ENCODE results near the gene UROD. TPM values are rescaled to one million over a fixed set of nuclear protein-coding genes. Genes with fewer than 3 reads are reported as not detected.
A peak's percentile ranks its signal among the peaks of the same experiment; 100 is the strongest.
"Not testable (repeated sequence)": the region's sequence is repeated elsewhere in the genome, so short reads cannot be mapped to it uniquely, and the experiment has no call there.

The UROD gene
- polyA plus RNA-seq (2013, experiment 1 of 4), result 77.4 TPM
- polyA plus RNA-seq (2013, experiment 2 of 4), result 79.9 TPM
- 56.1 TPM for polyA plus RNA-seq (2013, experiment 3 of 4)
- polyA plus RNA-seq (2013, experiment 4 of 4), result 66.2 TPM

DNA sequence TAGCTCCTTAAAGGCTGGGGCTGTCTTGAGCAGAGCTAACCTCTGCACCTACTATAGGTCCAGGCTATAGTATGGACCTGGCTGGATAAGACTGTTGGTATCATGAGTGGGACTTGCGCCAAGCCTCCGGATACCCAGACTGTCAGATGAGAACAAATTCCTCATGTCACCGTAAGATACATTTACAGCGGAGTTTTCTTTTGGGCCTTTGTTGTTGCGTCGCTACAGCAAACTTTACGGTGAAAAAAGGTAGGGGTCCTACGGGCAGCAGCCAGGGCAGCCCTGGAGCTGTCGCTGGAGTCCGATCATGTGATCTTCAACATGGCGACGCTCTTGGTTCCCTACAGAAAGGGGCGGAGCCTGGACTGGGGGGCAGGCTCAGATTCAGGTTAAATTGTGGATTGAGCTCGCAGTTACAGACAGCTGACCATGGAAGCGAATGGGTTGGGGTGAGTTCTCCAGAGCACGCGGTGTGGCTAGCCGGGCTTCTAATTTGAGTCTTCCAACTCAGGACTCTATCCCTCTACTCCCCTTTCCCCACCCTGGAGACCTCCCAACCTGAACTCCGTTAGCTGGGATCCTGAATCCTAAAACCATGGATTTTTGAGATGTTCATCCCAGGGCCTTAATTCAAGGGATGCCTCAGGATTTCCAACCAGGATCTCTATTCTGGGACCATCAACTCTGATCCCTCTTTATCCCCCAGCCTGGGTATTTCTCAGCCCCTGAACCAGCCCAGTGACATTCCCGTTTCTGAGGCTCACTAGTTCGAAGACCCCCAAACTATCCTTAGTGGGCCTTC lies at the start of gene UROD:
Gene UROD, plus strand, starts transcription at position 418 of the 802 bp plus-strand sequence. Its CDS starts 12 bp downstream, at position 430.
- no peaks in the 10 kb centered on the region for H3K9me3 ChIP-seq (ENCODE audit: control insufficient read depth, low read length)
- peaks cover 5% of the 10 kb centered on the region for H3K27me3 ChIP-seq (ENCODE audit: control insufficient read depth, insufficient read depth, low read length, poor library complexity, severe bottlenecking)
- whole genome bisulfite sequencing, 2 experiments, result 5 to 6% methylated on average over 21 of the region's 21 CpGs
- H3K36me3 ChIP-seq (ENCODE audit: control insufficient read depth, insufficient read depth, low read length), result no peaks in the 10 kb centered on the region
- H3K27ac ChIP-seq (ENCODE audit: insufficient read depth, low read depth, low read length, poor library complexity, severe bottlenecking), result peak within 1 kb of the TSS; percentile 70
- peak within 1 kb of the TSS; percentile 80 for H3K4me3 ChIP-seq (ENCODE audit: insufficient read depth, low read depth, low read length)
- no peaks in the 10 kb centered on the region for H3K4me1 ChIP-seq (ENCODE audit: control insufficient read depth, insufficient read depth, low read length)

DNA sequence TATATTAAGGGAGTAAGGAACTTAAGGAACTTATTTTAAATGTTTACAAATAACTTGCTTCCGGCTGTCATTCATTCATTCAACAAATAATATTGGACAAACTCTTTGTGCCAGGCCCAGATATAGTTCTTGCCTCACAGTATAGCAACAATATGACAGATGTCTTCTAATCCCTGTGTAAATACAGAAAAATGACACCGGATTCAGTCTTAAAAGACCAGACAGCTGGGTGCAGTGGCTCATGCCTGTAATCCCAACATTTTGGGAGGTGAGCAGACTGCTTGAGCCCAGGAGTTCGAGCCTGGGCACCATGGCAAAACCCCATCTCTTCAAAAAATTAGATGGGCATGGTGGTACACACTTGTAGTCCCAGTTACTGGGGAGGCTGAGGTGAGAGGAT lies 49.3 kb upstream of the UROD start:
- Histone ChIP-seq H3K36me3 (ENCODE audit: control insufficient read depth, insufficient read depth, low read length) (no peaks in the 10 kb centered on the region), H3K27ac (ENCODE audit: insufficient read depth, low read depth, low read length, poor library complexity, severe bottlenecking) (no peak overlapping the region), H3K4me1 (ENCODE audit: control insufficient read depth, insufficient read depth, low read length) (no peaks in the 10 kb centered on the region), H3K9me3 (ENCODE audit: control insufficient read depth, low read length) (no peaks in the 10 kb centered on the region), H3K4me3 (ENCODE audit: insufficient read depth, low read depth, low read length) (no peak overlapping the region), H3K27me3 (ENCODE audit: control insufficient read depth, insufficient read depth, low read length, poor library complexity, severe bottlenecking) (no peaks in the 10 kb centered on the region)
- 90 to 93% methylated on average over 3 of the region's 3 CpGs for WGBS, 2 experiments

DNA sequence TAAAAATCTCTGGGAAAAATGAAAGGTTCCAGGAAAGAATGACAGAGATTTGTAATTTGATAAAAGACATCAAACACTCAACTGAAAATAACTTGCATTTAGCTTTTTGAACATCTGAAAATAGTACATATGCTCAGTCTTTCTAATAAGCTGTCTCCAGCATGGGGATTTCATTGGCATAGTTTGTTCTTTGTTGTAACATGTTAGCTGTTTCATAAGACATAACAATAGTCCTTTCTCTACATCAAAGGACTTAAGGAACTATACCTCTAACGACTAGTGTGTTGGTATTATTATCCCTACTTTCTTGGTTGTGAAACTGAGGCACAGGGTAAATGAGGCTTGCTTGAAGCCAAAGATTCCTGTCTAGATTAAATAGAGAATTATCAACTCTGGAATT lies 47.7 kb upstream of the UROD start:
- no peak overlapping the region for H3K27ac ChIP-seq (ENCODE audit: insufficient read depth, low read depth, low read length, poor library complexity, severe bottlenecking)
- no peak overlapping the region for H3K4me3 ChIP-seq (ENCODE audit: insufficient read depth, low read depth, low read length)
- no peaks in the 10 kb centered on the region for H3K4me1 ChIP-seq (ENCODE audit: control insufficient read depth, insufficient read depth, low read length)
- H3K36me3 ChIP-seq (ENCODE audit: control insufficient read depth, insufficient read depth, low read length), result no peaks in the 10 kb centered on the region
- 75% methylated on average over 1 of the region's 1 CpG; no CpG with 5 or more reads in 1 of the 2 experiments for WGBS, 2 experiments
- no peaks in the 10 kb centered on the region for H3K27me3 ChIP-seq (ENCODE audit: control insufficient read depth, insufficient read depth, low read length, poor library complexity, severe bottlenecking)
- no peaks in the 10 kb centered on the region for H3K9me3 ChIP-seq (ENCODE audit: control insufficient read depth, low read length)

DNA sequence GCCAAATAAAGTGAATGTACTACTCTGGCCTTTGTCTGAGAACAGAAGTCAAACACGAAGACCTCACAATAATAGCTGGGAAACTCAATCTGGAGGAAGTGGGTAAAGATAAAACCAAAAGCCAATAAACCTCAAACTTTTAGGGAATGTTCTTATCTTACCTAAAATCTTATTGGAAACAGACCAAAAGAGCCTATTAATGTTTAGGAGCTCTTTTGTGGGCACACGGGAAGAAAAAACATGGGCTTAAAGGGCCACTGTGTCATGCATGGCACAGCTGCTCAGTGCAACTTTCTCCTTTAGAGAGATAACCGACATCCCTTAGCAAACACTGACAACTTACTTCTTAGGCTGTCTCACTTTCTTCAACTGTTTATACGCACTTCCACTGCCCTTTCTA lies 41.7 kb upstream of the UROD start:
- H3K4me1 ChIP-seq (ENCODE audit: control insufficient read depth, insufficient read depth, low read length), result no peaks in the 10 kb centered on the region
- no peak overlapping the region for H3K27ac ChIP-seq (ENCODE audit: insufficient read depth, low read depth, low read length, poor library complexity, severe bottlenecking)
- H3K9me3 ChIP-seq (ENCODE audit: control insufficient read depth, low read length), result no peaks in the 10 kb centered on the region
- 89 to 93% methylated on average over 4 of the region's 4 CpGs for WGBS, 2 experiments
- H3K36me3 ChIP-seq (ENCODE audit: control insufficient read depth, insufficient read depth, low read length), result no peaks in the 10 kb centered on the region
- H3K4me3 ChIP-seq (ENCODE audit: insufficient read depth, low read depth, low read length), result no peak overlapping the region
- H3K27me3 ChIP-seq (ENCODE audit: control insufficient read depth, insufficient read depth, low read length, poor library complexity, severe bottlenecking), result no peaks in the 10 kb centered on the region

DNA sequence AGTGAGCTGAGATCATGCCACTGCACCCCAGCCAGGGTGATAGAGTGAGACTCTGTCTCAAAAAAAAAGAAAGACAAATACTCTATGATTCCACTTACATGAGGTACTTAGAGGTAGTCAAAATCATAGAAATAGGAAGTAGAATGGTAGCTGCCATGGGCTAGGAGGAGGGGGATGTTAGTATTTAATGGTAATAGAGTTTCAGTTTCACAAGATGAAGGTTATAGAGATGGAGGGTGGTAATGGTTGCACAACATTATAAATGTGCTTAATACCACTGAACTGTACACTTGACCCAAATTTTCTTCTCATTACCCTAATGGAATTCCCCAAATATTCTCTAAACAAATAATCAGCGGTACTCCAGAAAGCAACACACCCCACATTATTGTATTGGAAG lies 38.4 kb upstream of the UROD start:
- no peak overlapping the region for H3K27ac ChIP-seq (ENCODE audit: insufficient read depth, low read depth, low read length, poor library complexity, severe bottlenecking)

DNA sequence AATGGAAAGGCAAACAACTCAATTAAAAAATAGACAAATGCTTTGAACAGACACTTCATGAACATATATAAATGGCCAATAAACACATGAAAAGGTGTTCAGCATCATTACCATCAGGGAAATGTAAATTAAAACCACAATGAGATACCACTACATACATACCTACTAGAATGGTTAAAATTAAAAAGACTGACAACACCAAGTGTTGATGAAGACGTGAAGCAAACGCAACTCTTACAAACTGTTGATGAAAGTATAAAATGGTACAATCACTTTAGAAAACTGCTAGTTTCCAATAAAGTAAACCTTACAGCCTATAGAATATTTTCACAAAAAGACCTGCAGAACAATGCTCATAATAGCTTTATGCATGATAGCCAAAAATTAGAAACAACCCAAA lies 35.8 kb upstream of the UROD start:
- H3K4me3 ChIP-seq (ENCODE audit: insufficient read depth, low read depth, low read length), result no peak overlapping the region
- H3K4me1 ChIP-seq (ENCODE audit: control insufficient read depth, insufficient read depth, low read length), result no peaks in the 10 kb centered on the region
- no peaks in the 10 kb centered on the region for H3K9me3 ChIP-seq (ENCODE audit: control insufficient read depth, low read length)
- peaks cover 18% of the 10 kb centered on the region for H3K36me3 ChIP-seq (ENCODE audit: control insufficient read depth, insufficient read depth, low read length)
- WGBS, 2 experiments, result 100% methylated on average over 1 to 2 of the region's 2 CpGs
- H3K27ac ChIP-seq (ENCODE audit: insufficient read depth, low read depth, low read length, poor library complexity, severe bottlenecking), result no peak overlapping the region
- no peaks in the 10 kb centered on the region for H3K27me3 ChIP-seq (ENCODE audit: control insufficient read depth, insufficient read depth, low read length, poor library complexity, severe bottlenecking)

More for the DNA sequence above, 38.4 kb upstream of the UROD start:
- Histone ChIP-seq H3K27me3 (ENCODE audit: control insufficient read depth, insufficient read depth, low read length, poor library complexity, severe bottlenecking) (no peaks in the 10 kb centered on the region), H3K4me1 (ENCODE audit: control insufficient read depth, insufficient read depth, low read length) (no peaks in the 10 kb centered on the region), H3K36me3 (ENCODE audit: control insufficient read depth, insufficient read depth, low read length) (peaks cover 18% of the 10 kb centered on the region), H3K4me3 (ENCODE audit: insufficient read depth, low read depth, low read length) (no peak overlapping the region), H3K9me3 (ENCODE audit: control insufficient read depth, low read length) (no peaks in the 10 kb centered on the region)
- WGBS, 2 experiments, result 88 to 92% methylated on average over 1 of the region's 1 CpG

DNA sequence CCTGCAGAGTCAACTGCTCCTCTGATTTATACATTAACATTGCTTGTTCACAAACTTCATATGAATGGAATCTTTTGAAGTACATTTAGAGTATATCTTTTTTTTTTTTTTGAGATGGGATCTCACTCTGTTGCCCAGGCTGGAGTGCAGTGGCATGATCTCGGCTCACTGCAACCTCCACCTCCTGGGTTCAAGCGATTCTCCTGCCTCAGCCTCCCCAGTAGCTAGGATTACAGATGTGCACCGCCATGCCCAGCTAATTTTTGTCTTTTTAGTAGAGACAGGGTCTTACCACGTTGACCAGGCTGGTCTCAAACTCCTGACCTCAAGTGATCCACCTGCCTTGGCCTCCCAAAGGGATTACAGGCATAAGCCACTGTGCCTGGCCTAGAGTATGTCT lies 34.7 kb upstream of the UROD start:
- not testable (repeated sequence) for H3K27me3 ChIP-seq (ENCODE audit: control insufficient read depth, insufficient read depth, low read length, poor library complexity, severe bottlenecking); H3K4me3 ChIP-seq (ENCODE audit: insufficient read depth, low read depth, low read length); H3K9me3 ChIP-seq (ENCODE audit: control insufficient read depth, low read length); H3K27ac ChIP-seq (ENCODE audit: insufficient read depth, low read depth, low read length, poor library complexity, severe bottlenecking); H3K4me1 ChIP-seq (ENCODE audit: control insufficient read depth, insufficient read depth, low read length)
- H3K36me3 ChIP-seq (ENCODE audit: control insufficient read depth, insufficient read depth, low read length), result peaks cover 18% of the 10 kb centered on the region
- 89 to 92% methylated on average over 4 of the region's 4 CpGs for WGBS, 2 experiments

DNA sequence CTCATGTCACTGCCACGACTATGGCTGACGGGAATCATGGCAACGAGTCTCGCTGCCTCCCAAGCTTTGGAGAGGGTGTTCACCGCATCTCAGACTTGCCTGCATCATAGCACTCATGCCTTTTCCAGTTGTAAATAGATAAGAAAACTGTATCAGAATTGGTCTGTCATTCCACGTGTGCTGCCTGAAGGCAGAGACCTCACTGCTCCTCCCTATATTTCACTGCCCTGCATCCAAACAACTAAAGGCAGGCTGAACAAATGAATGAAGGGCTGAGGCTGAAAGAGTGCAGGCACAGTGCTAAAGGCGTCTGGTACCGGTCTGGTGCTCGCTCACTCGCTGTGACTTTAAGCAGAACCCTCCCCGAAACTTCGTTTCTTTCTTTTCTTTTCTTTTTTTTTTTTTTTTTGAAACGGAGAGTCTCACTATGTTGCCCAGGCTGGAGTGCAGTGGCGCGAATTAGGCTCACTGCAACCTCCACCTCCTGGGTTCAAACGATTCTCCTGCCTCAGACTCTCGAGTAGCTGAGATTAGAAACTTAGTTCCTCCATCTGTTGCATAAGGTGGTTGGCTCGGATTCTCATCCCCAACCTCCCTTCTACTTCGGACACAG lies 26.2 kb upstream of the UROD start:
- H3K4me3 ChIP-seq (ENCODE audit: insufficient read depth, low read depth, low read length), result peak overlapping the region; percentile 86
- 22 to 23% methylated on average over 19 of the region's 19 CpGs for WGBS, 2 experiments
- H3K36me3 ChIP-seq (ENCODE audit: control insufficient read depth, insufficient read depth, low read length), result no peaks in the 10 kb centered on the region
- H3K27me3 ChIP-seq (ENCODE audit: control insufficient read depth, insufficient read depth, low read length, poor library complexity, severe bottlenecking), result no peaks in the 10 kb centered on the region
- peaks cover 6% of the 10 kb centered on the region for H3K4me1 ChIP-seq (ENCODE audit: control insufficient read depth, insufficient read depth, low read length)
- H3K9me3 ChIP-seq (ENCODE audit: control insufficient read depth, low read length), result no peaks in the 10 kb centered on the region
- H3K27ac ChIP-seq (ENCODE audit: insufficient read depth, low read depth, low read length, poor library complexity, severe bottlenecking), result no peak overlapping the region

DNA sequence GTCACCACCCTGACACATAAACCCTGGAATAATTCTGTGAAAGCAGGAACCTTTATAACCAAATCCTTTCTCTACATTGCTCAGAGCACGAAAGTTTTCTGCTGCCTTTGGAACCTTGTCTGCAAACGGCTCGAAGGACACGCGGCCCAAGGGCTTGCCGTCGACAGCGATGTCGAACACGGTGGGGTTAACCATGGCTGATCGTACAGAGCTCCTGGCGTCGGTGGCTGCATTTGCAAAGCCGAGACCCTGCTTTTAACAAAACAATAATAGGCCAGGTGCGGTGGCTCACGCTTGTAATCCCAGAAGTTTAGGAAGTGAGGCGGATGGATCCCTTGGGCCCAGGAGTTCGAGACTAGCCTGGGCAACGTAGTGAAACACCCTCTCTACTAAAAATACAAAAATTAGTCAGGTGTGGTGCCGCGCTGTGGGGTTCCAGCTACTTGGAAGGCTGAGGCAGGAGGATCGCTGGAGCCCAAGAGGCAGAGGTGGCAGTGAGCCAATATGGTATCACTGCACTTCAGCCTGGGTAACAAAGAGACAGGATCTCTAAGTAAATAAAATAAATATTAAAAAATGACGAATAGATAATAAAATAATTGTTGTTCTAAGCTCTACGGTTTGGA lies 23.4 kb upstream of the UROD start:
- Histone ChIP-seq H3K4me1 (ENCODE audit: control insufficient read depth, insufficient read depth, low read length) (peaks cover 6% of the 10 kb centered on the region), H3K4me3 (ENCODE audit: insufficient read depth, low read depth, low read length) (no peak overlapping the region), H3K27me3 (ENCODE audit: control insufficient read depth, insufficient read depth, low read length, poor library complexity, severe bottlenecking) (no peaks in the 10 kb centered on the region), H3K9me3 (ENCODE audit: control insufficient read depth, low read length) (no peaks in the 10 kb centered on the region), H3K36me3 (ENCODE audit: control insufficient read depth, insufficient read depth, low read length) (no peaks in the 10 kb centered on the region), H3K27ac (ENCODE audit: insufficient read depth, low read depth, low read length, poor library complexity, severe bottlenecking) (no peak overlapping the region)
- 93 to 94% methylated on average over 24 of the region's 24 CpGs for WGBS, 2 experiments

DNA sequence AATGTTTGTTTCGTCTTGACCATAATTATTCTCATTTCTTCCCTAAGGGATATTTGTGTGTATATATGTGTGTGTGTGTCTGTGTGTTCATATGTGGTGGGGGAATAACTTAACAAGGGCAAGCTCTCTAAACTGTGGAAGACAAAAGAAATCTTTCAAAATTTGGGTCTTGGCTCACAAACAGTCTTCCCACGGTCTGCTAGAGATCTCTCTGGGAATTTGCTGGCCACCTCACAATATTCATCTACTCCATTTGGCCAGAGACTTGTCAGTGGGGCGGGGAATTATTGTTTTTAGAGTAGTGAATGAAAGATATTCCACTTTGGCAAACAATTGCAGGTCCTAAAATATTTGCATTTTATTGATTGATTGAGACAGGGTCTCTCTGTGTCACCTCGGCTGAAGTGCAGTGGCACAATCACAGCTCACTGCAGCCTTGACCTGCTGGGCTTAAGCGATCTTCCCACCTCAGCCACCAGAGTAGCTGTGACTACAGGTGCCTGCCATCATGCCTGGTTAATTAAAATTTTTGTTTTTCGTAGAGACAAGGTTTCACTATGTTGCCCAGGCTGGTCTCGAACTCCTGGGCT lies 17.6 kb upstream of the UROD start:
- 87 to 91% methylated on average over 6 of the region's 7 CpGs for WGBS, 2 experiments
- Histone ChIP-seq H3K36me3 (ENCODE audit: control insufficient read depth, insufficient read depth, low read length) (no peaks in the 10 kb centered on the region), H3K4me3 (ENCODE audit: insufficient read depth, low read depth, low read length) (no peak overlapping the region)

More for the DNA sequence above, 17.6 kb upstream of the UROD start:
- H3K4me1 ChIP-seq (ENCODE audit: control insufficient read depth, insufficient read depth, low read length), result no peaks in the 10 kb centered on the region
- H3K27me3 ChIP-seq (ENCODE audit: control insufficient read depth, insufficient read depth, low read length, poor library complexity, severe bottlenecking), result no peaks in the 10 kb centered on the region
- H3K27ac ChIP-seq (ENCODE audit: insufficient read depth, low read depth, low read length, poor library complexity, severe bottlenecking), result no peak overlapping the region
- no peaks in the 10 kb centered on the region for H3K9me3 ChIP-seq (ENCODE audit: control insufficient read depth, low read length)
